HG02571 (cell line): ENCODE measurements around the gene FBXW12.

ENCODE experiments used
- ATAC-seq: cut with Tn5 transposase; IDR thresholded peaks from one replicate; pipeline ENCODE4 v1.9.1; 2021; ENCODE audit warnings: mild to moderate bottlenecking, moderate library complexity; ENCODE audit not compliant: unreplicated experiment

FBXW12 gene

DNA sequence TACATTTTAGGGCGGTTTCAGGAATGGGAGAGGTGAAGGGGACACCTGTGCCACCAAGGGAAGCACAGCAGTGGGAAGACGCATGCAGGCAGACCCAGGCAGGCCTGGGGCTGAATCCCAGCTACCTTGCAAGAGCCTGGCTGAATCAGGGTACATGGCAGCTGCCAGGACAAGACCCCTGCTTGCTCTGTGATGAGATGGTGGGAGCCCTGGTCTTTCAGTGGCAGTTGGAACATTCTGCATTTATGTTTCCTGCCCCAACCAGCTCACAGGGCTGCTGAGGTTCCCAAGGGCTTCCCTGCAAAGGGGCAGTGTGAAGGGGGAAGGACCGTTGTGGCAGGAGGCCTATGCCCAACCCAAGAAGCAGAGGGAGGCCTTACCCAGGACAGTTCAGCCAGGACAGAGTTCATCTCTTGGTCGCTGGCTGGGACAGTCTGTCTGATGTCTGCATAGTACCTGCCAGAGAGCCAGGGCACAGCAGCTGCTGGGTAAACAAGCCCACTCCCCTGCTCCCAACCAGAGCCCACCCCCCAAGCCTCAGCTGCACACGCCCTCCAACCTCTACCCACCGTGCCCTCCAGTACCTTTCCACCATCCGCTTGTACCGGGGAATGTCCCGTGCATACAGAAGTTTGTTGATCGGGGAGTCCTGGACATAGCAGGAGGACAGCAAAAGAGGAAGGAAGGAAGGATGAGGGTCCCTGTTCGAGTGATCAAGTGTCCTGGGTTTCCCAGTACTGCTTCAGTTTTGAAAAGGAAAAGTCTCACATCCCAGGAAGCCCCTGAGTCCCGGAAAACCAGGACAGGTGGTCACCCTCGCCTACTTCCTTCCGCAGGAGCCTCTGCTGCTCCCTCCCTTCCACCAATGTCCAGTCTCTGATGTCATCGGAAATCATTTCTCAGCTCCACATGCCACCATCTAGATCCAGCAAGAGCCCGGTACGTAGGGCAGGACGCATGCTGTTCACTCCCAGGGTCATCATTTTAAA lies 34.7 kb downstream of the FBXW12 start:
- ATAC-seq, result no peak

- no peak for ATAC-seq
These were observed 35.6 kb downstream of the FBXW12 start for GRCh38 chr3:48407542-48408099.

DNA sequence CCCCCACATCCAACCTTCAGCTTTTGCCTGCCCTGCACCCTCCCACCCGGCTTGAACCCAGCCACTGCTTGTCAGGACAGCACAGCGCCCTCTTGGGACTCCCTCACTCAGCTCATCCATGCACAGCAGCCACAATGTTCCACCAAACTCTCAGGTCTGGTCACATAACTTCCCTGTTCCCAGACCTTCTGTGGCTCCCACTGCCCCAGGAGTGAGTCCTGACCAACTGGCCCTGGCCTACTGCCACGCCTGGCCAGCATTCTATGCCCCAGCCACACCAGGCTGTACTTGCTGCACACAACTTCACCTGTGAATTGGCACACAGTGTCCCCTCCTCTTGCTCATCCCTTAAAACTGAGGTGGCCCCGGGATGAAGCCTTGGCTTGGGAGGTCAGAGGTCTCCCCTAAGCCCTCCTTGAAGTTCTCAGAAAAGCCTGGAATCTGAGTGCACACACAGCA lies 36.8 kb downstream of the FBXW12 start:
- ATAC-seq, result no peak

GRCh38 chr3:48409291-48410201 lies 37.5 kb downstream of the FBXW12 start:
- ATAC-seq, result no peak

GRCh38 chr3:48410205-48411040 lies 38.4 kb downstream of the FBXW12 start:
- no peak for ATAC-seq

DNA sequence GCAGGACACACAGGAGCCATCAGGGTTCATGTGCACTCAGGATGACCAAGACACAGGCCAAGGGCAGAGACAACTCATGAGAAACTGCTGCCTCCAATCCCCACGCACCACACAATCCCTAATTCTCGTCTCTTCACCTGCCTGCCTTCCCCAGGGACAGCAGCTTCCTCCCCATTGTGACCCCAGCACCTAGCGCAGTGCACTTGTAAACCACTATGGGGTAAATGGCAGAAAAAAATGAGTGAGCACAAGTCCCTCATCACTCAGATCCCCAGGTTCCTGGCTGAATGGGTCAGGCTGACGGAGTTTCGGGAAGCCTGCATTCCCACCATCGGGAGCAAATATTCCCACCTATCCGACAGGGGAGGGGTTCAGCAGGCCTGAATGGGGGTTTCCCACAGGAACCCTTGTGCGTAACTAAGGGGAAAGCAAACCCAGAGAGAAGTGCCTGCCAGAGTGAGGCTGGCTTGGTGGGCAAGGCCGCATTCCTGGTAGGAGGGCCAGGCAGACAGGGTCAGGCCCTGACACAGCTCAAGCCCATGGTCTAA lies 39.1 kb downstream of the FBXW12 start:
- no peak for ATAC-seq

GRCh38 chr3:48411606-48412374 lies 39.8 kb downstream of the FBXW12 start:
- no peak for ATAC-seq

DNA sequence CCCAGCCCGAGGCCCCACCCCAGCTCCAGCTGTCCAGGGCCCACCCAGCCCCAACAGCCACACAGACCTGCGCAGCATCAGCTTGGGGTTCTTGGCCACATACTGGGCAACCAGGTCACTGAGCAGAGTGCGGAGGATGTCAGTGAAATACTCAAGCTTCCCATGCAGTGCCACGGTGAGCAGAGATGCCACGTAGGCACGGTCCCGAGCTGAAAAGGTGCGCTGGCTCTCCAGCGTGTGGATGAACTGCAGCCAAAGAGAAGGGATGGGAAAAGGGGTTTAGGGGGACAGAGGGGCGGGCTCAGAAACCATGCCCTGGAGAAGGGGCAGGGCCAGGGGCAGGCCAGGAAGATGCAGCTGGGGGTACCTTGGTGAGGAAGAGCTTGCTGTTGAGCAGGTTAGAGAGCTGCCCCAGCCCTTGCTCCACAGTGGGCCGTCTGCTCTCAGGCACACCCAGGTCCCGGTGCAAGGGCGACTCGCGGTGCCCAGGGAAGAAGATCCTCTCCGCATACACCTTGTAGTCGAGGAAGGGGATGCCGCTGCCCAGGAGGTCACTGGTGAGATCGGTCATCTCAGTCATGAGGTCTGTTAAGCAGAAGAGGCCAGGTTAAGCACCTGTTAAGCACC lies 40.5 kb downstream of the FBXW12 start:
- no peak for ATAC-seq

- no peak for ATAC-seq
These were observed 41.1 kb downstream of the FBXW12 start for GRCh38 chr3:48413086-48413485.

GRCh38 chr3:48413611-48414010 lies 41.6 kb downstream of the FBXW12 start:
- no peak for ATAC-seq

GRCh38 chr3:48414376-48415250 lies 42.6 kb downstream of the FBXW12 start:
- ATAC-seq, result no peak

- no peak for ATAC-seq
These were observed 43.4 kb downstream of the FBXW12 start for GRCh38 chr3:48415251-48415953.

DNA sequence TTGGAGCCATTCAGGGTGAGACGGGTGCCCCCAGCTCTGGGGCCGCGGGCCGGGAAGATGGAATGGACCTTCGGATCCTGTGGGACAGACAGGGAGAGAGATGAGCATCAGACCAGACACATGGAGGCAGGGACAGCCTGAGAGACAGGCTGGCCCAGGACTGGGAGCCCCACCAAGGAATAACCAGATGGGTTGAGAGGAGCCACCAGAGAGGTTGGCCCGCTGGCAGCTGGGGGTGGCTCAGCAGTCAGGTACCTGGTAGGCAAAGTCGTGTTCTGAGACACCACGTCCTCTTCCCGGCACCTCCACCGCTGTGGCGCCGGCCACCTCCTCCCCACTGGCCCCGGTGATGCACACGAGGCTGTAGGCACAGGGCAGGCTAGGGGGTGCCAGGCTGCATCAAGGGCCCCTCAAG lies 44.1 kb downstream of the FBXW12 start:
- no peak for ATAC-seq

GRCh38 chr3:48416546-48416945 lies 44.5 kb downstream of the FBXW12 start:
- ATAC-seq, result no peak

DNA sequence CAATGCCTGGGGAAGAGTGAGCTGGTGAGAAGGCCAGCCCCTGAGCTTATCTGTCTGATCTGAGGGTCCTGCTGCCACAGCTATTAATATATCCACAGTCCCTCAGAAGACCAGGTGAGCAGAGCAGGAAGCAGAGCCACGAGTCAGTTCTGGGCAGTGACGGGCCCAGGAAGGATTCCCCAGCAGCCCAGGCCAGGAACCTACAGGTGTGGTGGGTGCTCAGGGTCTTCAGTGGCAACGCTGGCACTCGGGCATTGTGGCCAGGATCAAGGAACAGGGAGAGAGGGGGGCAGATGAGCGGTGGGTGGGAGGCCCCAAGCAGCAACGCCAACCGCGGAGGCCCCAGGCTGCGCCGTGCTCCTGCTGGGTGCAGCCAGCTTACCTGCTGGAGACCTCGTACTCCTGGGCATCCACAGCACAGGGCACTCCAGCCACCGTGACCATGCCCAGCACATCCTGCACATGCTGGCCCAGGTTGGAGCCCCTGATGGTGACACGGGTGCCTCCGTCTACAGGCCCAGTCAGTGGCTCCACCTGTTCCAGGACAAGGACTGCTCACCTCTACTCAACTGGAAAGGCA lies 45.6 kb downstream of the FBXW12 start:
- ATAC-seq, result no peak

GRCh38 chr3:48418140-48418539 lies 46.1 kb downstream of the FBXW12 start:
- no peak for ATAC-seq

DNA sequence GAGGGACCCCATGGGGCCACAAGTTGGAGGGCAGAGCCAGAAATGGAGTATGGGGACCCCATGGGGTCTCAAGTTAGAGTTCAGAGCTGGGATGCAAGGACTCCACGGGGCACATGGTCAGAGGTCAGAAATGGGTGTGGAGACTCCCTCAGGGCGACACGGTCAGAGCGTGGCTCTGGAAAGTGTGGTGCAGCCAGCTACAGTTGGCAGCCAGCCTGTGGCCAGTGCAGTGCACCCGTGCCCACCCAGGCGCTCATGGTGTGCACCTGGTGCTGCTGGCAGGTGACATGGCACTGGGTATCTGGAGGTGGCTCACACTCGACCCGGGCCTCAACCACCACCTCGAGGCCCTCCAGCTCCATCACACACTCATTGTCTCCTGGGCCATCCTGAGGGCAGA lies 46.6 kb downstream of the FBXW12 start:
- ATAC-seq, result no peak
